GM12892 (cell line): Measurements from ENCODE around the gene SLC17A9.

Source experiments
- DNase-seq: peaks from one replicate; pipeline ENCODE4 v3.0.0; 2011; ENCODE audit not compliant: insufficient read length
- FAIRE-seq: peaks from 2 replicates; lab custom pipeline; 2011; peaks lifted over from hg19 to GRCh38; lab: Jason Lieb, UNC
- POLR2A ChIP-seq: IDR thresholded peaks from 2 replicates; pipeline ENCODE4 v1.6.1; 2011; ENCODE audit warnings: low read depth, low read length, control low read depth
- POLR2AphosphoS5 ChIP-seq: IDR thresholded peaks from 2 replicates; pipeline ENCODE4 v1.6.1; 2011; ENCODE audit warnings: low read depth, low read length, control low read depth
- TAF1 ChIP-seq: IDR thresholded peaks from 2 replicates; pipeline ENCODE4 v1.6.1; 2011; ENCODE audit warnings: low read depth, mild to moderate bottlenecking, control low read depth, low read length, borderline replicate concordance

Gene SLC17A9

DNA sequence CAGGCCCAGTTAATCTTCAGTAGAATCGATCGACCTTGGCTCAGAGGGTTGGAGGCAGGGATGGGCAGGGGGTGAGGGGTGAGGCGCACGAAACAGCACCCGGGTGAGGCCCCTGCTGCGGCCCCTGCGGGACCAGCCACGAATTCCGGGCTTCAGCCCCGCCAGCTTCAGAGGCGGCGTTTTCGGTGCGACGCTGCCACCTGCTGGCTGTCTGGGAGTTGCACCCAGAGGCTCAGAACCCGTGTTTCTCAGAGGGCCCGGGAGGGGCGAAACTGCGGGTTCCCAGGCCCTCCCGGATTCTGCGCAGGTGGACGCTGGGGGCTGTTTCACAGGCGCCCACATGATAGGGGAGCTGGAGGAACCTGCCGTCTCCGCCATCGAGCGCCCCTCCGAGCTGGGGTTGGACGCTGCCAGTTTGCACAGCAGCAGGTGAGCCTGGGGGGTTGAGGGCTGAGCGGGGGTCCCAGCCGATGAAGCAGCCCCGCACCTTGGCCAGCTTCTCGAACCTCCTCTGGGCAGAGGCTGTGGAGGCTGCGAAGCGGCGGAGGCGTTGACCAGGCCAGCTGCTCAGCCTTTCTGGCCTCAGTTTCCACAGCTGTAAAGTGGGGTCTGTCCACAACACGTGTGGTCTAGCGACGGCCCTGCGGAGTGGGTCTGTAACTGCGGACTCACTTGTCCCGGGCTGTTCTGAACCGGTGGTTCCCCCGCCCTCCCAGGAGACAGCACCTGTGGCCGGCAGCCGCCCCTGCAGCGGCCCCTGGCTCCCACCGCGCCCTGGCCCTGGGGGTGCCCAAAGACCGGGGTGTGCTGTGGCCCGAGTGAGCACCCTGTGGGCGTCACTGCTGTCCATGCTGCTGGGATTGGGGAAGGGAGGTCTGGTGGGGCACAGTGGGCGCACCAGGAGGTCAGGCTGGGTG is 56.8 kb downstream of the SLC17A9 start:
- TF ChIP-seq POLR2AphosphoS5 (peak; percentile 79), TAF1 (peak; percentile 24; the same call in 1 of the 2 replicates), POLR2A (peak; percentile 62)
- peak; percentile 96 for DNase-seq
- peak; percentile 71 for FAIRE-seq

DNA sequence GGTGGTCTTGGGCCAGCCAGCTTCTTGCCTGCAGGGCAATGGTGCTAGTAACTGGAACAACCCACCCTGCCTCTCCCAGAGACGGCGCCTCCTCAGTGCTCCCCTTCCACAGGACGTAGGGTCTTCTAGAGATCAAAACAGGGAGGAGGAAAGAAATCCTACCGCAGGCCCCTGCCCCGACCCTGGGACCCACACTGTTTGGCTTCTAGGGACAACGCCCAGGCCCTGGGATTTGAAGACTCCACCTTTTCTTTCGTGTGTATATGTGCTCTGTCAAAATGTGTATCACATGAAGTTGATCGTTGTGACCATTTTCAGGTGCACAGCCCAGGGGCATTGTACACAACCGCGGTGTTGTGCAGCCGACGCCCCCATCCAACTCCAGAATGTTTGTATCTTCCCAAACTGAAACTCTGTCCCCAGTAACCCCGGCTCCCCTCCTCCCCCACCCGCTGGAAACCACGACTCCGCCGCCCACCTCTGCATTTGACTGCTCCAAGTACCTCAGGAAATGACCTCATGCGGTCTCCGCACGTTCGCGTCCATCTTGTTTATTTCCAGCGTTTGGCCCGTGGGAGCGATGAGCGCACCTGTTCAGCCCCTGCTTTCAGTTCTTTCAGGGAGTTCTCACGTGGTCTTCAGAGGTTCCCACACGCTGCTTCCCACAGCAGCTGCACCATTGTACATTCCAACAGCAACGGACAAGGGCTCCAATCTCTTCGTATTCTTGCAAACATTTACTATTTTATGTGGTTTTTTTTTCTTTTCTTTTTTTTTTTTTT is 57.7 kb downstream of the SLC17A9 start:
- FAIRE-seq, result peak; percentile 96
- DNase-seq, result peak; percentile 82

DNA sequence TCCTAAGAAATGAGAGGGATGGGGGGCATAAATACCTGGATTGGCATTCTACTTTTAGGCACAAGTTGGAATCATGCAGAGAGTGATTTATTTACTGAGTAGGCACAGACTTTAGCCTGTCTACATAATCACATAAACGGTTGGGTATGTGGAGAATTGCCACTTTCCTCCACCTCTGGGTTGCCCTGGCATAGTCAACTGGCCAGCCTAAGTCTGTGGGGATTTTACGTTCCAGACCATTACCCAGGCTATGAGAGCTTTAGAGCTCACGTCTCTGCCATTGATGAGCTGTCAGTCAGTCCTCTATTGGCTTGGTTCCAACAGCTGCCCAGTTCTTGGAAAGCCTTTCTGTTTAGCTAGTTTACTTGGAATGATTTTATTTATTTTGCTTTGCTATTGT is 59.3 kb downstream of the SLC17A9 start:
- FAIRE-seq (peak; percentile 92), DNase-seq (no peak)
- TF ChIP-seq POLR2A, result peak; percentile 55; the same call in 1 of the 2 replicates
- TF ChIP-seq TAF1, result no peak
- TF ChIP-seq POLR2AphosphoS5, result peak; percentile 66

More for the DNA sequence above, 57.7 kb downstream of the SLC17A9 start:
- TF ChIP-seq POLR2AphosphoS5 (peak; percentile 43; the same call in 1 of the 2 replicates), TAF1 (no peak; the same call in 1 of the 2 replicates), POLR2A (peak; percentile 43)

DNA sequence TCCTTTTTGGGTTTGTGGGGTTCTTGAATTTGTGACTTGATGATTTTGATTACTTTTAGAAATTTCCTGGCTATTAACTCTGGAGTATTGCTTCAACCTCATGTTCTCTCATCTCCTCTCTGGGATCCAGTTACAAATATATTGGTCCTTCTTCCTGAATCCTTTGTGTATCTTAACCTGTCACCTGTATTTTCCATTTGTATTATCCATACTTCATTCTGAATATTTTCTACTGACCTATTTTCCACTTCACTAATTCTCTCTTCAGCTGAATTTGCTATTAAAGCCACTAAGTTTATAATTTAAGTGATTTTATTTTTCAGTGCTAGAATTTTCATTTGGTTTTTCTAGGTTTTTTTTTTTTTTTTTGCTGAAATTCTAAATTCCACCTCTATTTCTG is 60.7 kb downstream of the SLC17A9 start:
- TF ChIP-seq POLR2AphosphoS5 (no peak), TAF1 (no peak), POLR2A (no peak)
- FAIRE-seq, result no peak

DNA sequence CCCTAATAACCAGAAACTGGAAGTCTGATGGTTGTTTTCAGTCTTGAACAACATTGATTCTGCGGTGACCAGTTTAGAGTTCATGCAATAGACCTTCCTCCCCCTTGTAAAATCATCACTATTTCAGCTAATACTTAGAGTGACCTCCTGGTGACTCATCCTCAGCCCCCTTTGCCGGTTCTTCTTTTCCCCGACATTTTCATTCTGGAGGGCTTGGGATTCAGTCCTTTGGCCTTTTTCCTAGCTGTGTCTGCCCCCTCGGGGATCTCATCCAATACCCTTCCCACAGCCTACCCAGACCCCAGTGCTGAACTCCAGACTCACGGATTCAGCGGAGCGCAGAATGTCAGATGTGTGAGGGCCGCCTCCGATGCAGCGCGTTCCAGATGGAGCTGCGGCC is 61.8 kb downstream of the SLC17A9 start:
- FAIRE-seq, result no peak
- no peak for DNase-seq
- TF ChIP-seq TAF1, result no peak
- TF ChIP-seq POLR2A, result no peak
- no peak for TF ChIP-seq POLR2AphosphoS5

More for the DNA sequence above, 60.7 kb downstream of the SLC17A9 start:
- DNase-seq, result no peak

DNA sequence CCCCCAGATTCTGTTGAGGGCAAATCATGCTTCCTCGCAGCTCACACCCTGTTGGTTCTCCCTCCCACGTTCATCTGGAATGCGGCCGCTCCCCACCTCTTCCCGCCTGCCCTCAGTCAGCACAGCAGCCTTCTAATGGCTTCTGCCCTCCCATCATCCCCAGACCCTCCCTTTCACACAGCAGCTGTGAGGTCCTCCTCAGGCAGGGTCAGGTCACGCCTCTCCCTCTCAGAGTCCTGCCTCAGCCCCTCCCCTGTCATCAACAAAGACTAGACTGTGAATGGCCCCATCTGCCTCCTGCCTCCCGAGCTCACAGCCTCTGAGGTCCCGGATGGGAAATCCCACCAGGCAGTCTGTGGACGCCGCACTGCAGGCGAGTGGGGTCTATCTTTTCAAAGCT is 62.2 kb downstream of the SLC17A9 start:
- TF ChIP-seq POLR2A, result no peak
- FAIRE-seq (no peak), DNase-seq (no peak)

DNA sequence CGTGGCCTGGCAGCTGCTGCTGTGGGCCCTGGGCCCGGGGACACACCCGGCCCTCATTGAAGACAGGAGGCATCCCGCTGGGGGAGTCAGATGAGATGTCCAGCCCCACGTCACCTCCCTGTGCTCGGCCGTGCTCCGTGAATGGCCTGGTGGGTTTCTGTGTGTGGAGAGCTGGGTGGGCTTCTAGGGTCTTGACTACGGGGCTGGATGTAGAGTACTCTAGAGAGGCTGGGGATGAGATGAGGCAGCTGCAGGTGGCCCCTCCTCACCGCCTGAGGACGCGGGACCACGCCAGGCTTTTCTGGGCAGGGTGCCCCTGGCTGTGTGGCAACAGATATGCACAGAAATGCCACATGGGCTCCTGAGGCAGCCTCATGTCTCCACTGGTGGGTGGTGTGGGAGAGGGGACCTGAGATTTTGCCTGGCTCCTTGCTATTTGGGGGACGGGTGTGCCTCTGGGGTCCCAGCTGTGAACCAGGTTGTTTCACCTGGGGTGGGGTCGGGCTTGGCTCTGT is 62.7 kb downstream of the SLC17A9 start:
- DNase-seq, result no peak
- FAIRE-seq, result no peak
- TF ChIP-seq POLR2A, result no peak
- TF ChIP-seq TAF1, result no peak
- no peak for TF ChIP-seq POLR2AphosphoS5

DNA sequence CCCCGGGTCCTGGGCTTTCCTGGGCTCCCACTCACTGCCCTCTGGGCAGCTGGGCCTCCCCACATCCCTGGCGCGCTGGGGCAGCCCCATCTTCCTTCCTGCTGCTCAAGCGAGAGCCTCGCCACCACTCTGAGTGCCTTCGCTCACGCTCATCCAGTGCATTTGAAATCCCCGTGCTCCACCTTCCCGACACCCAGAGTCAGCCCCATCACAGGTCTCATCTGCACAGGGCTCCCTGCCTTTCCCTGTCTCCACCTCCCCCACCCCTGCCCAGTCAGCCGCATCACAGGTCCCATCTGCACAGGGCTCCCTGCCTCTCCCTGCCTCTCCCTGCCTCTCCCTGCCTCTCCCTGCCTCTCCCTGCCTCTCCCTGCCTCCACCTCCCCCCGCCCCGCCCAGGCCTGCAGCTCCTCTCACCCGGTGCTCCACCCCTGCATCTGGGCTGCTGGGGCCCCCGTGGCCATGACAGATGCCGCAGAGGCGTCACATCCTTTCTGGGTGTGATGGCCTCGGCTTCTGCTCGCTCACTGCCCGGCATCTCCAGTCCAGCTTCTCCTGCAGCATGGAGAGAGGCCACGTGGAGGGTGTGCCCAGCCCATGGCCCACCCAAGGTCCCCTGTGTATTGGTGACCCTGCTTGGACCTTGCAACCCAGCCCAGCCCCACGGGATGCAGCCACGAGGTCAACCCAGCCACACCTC is 63.3 kb downstream of the SLC17A9 start:
- DNase-seq (no peak), FAIRE-seq (no peak)
- no peak for TF ChIP-seq POLR2AphosphoS5
- TF ChIP-seq TAF1, result no peak
- no peak for TF ChIP-seq POLR2A

DNA sequence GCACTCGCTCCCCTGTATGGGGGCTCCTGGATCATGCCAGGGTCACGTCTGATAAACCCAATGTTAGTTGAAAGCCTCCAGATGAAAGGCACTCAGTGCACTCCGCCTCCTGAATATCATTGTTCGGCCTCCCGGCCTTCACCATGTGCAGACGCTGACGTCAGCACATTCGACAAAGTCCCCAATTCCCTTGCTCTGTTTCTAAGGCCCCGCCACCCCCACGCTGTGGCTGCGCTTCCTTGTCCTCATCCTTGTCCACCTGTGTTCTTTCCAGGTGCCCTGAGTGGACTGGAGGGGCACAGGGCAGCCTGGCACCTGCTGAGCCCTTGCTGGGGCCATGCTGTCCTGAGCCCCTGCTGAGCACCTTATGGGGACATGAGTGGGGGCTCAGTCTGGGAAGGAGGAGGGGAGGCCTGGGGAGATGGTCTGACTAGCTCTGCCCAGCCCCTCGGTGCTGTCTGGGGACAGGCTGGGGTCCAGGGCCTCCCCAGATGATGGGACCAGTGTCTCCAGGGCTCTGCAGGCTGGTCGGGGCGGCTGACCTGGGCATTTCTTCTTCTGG is 64.1 kb downstream of the SLC17A9 start:
- no peak for TF ChIP-seq POLR2AphosphoS5
- no peak for TF ChIP-seq TAF1
- TF ChIP-seq POLR2A, result no peak
- FAIRE-seq (no peak), DNase-seq (no peak)

DNA sequence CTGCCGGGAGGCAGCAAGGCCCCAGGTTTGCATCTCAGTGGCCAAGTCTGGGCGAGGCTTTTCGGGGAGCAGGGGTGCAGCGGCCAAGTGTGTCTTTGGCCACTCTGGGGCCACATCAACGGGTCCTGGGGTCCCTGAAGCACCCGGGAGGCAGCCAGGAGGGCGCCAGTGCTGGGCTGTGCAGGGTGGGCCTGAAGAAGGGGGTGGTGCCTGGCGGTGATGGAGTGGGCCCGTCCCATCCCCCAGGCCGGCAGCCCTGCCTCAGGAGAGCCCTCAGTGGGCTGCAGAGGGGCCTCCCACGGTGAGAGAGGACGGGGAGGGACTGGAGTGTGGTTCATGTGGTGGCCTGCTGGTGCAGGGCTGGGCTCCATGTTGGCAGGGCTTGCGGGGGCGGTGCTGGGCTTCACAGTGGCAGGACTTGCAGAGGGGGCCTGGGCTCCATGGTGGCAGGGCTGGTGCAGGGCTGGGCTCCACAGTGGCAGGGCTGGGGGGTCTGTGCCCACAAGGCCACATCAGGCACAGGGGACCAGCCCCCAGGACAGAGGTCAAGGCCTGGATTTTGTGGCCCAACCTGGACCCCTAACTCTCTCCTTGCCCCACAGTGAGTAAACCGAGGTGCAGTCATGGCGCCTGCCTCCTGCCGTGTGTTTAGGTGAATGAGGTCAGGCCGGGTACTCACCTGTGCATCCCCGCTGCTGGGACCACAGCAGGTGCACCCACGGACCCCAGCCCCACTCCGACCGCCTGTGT is 64.7 kb downstream of the SLC17A9 start:
- no peak for DNase-seq
- FAIRE-seq, result no peak
- TF ChIP-seq POLR2A (no peak), TAF1 (no peak), POLR2AphosphoS5 (no peak)

DNA sequence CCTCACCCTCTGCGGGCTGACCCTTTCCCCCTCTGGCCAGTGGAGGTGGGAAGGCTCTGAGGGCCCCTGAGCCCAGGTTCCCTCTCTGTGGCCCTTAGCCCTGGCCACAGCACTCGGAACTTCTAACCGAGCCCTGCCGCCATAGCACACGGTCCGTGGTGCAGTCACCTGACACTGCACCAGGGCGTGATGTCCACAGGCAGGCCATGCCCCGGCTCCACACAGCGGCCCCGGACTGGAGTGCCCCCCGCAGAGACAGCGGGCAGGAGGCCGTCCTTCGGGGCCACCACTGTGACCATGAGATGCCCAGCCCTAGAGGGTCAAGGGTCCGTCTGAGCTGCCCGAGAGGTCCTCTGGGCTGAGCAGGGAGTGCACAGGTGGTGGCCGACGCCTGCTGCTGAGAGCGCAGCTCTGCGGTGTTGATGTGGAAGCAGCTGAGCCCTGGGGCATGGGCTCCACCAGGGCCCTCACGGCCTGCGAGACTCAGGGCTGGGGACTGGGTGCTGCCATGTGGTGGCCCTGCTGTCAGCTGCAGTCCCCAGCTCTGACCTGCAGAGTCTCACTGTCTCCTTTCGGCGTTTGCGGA is 65.4 kb downstream of the SLC17A9 start:
- DNase-seq (no peak), FAIRE-seq (no peak)
- TF ChIP-seq TAF1 (no peak), POLR2A (no peak), POLR2AphosphoS5 (no peak)
